AG04449 (cell line): ENCODE data around the gene ALOX12.

Experiments used
- CTCF ChIA-PET: fragments of 350-600 bp; formaldehyde crosslinking; extraction: SDS; loops from one replicate; lab custom pipeline; 2021; ENCODE audit warnings: antibody characterized with exemption; lab: Yijun Ruan, JAX
- POLR2A ChIA-PET: fragments of 400-600, 350-600 bp; formaldehyde crosslinking; extraction: SDS; loops from one replicate; lab custom pipeline; 2020; ENCODE audit warnings: antibody characterized with exemption, inconsistent platforms; lab: Yijun Ruan, JAX
- DNase-seq: peaks from one replicate; pipeline ENCODE4 v3.0.0-alpha.2; 2010; ENCODE audit warnings: low read depth, low spot score
- H3K4me3 ChIP-seq: 2 replicates; pipeline ENCODE4 v1.5.1; 2011; ENCODE audit warnings: low read depth, mild to moderate bottlenecking, control low read depth, low read length
- TF ChIP-seq, protein P1 (sequence below): IDR thresholded peaks from one replicate; pipeline ENCODE4 v1.5.1; 2011; ENCODE audit warnings: mild to moderate bottlenecking, moderate library complexity, low read length, control low read depth, inconsistent platforms; ENCODE audit not compliant: insufficient read depth; ENCODE audit errors: missing control alignments

Gene ALOX12

DNA sequence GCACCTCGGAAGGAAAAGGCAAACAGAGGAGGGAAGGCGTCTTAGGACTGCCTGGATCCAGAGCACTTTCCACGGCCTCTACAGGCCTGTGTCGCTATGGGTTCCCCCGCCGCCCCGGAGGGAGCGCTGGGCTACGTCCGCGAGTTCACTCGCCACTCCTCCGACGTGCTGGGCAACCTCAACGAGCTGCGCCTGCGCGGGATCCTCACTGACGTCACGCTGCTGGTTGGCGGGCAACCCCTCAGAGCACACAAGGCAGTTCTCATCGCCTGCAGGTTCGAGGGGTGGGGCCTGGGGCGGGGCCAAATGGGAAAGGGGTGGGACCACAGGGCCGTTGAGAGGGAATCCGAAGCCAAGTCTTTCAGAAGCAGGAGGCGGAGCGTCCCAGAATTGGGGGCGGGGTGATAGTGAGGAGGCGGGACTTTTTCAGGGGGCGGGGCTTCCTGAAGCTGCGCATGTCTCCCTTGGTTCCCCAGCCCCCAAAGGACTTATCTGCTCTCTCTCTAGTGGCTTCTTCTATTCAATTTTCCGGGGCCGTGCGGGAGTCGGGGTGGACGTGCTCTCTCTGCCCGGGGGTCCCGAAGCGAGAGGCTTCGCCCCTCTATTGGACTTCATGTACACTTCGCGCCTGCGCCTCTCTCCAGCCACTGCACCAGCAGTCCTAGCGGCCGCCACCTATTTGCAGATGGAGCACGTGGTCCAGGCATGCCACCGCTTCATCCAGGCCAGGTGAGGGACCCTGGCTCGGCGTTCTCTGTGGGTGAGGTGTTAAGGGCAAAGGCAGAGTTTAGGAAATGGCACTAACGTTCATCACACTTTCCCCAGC, 27.9 kb downstream of the ALOX12 start:
- ChIA-PET POLR2A (no interaction called here), CTCF (interaction anchor here (0.6 to 8.5 kb wide), 7 partner anchors 9 to 273 kb away, joined by 3 to 145 read pairs (median 12); a partner anchor contains a TSS)
- no peak for DNase-seq
- TF ChIP-seq, protein P1, sequence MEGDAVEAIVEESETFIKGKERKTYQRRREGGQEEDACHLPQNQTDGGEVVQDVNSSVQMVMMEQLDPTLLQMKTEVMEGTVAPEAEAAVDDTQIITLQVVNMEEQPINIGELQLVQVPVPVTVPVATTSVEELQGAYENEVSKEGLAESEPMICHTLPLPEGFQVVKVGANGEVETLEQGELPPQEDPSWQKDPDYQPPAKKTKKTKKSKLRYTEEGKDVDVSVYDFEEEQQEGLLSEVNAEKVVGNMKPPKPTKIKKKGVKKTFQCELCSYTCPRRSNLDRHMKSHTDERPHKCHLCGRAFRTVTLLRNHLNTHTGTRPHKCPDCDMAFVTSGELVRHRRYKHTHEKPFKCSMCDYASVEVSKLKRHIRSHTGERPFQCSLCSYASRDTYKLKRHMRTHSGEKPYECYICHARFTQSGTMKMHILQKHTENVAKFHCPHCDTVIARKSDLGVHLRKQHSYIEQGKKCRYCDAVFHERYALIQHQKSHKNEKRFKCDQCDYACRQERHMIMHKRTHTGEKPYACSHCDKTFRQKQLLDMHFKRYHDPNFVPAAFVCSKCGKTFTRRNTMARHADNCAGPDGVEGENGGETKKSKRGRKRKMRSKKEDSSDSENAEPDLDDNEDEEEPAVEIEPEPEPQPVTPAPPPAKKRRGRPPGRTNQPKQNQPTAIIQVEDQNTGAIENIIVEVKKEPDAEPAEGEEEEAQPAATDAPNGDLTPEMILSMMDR, result no peak
- H3K4me3 ChIP-seq, result peak overlapping the region; percentile 12; the same call in 1 of the 2 replicates

DNA sequence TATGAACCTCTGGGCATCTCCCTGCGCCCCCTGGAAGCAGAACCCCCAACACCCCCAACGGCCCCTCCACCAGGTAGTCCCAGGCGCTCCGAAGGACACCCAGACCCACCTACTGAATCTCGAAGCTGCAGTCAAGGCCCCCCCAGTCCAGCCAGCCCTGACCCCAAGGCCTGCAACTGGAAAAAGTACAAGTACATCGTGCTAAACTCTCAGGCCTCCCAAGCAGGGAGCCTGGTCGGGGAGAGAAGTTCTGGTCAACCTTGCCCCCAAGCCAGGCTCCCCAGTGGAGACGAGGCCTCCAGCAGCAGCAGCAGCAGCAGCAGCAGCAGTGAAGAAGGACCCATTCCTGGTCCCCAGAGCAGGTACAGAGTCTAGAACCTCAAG, 28.5 kb downstream of the ALOX12 start:
- DNase-seq, result no peak
- TF ChIP-seq, protein P1, result no peak
- POLR2A ChIA-PET, result no interaction called here
- H3K4me3 ChIP-seq, result no peak overlapping the region
- CTCF ChIA-PET, result interaction anchor here (1.5 to 8.5 kb wide), 4 partner anchors 9 to 113 kb away, joined by 5 to 145 read pairs (median 8); a partner anchor contains a TSS

DNA sequence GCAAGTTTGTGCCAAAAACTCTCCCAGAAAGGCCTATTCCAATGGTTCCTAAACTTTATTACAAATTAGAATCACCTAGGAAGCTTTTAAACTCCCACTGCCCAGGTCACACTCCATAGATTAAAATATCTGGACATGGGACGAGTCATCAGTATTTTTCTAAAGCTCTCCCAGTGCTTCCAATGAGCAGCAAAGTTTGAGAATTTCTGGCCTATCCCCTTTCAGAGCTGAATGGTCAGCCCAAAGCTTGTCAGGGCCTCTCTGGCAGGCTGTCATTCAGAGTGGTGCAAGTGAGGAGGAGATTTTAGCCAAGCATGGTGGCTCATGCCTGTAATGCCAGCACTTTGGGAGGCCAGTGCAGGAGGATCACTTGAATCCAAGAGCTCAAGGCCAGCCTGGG, 29.4 kb downstream of the ALOX12 start:
- ChIA-PET CTCF (interaction anchor here (1.0 to 8.5 kb wide), 6 partner anchors 10 to 114 kb away, joined by 3 to 145 read pairs (median 5); partner anchors contain the start of gene SLC16A13), POLR2A (interaction anchor here (1.2 to 1.3 kb wide), 2 partner anchors 9 to 10 kb away, joined by 4 read pairs; partner anchors contain the start of gene SLC16A13)
- TF ChIP-seq, protein P1, result no peak
- DNase-seq, result no peak
- H3K4me3 ChIP-seq, result no peak overlapping the region

DNA sequence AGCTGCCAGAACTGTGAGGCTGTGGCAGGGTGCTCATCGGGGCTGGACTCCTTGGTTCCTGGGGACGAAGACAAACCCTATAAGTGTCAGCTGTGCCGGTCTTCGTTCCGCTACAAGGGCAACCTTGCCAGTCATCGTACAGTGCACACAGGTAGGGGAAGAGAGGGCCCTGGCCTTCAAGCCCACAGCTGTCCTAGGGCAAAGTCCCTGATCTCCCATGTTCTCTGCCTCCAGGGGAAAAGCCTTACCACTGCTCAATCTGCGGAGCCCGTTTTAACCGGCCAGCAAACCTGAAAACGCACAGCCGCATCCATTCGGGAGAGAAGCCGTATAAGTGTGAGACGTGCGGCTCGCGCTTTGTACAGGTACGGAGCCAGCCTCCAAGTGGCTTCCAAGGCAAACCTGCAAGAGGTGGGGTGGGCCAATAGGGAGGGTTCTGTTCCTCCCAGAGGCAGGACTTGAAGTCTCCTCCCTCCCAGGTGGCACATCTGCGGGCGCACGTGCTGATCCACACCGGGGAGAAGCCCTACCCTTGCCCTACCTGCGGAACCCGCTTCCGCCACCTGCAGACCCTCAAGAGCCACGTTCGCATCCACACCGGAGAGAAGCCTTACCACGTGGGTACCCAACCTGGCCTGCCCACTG, 30.7 kb downstream of the ALOX12 start:
- TF ChIP-seq, protein P1, result no peak
- H3K4me3 ChIP-seq, result no peak overlapping the region
- ChIA-PET CTCF (interaction anchor here (1.0 to 1.5 kb wide), 3 partner anchors 20 to 110 kb away, joined by 3 read pairs; no protein-coding TSS in a partner anchor), POLR2A (interaction anchor here (1.2 kb wide), 1 partner anchor 11 kb away, joined by 4 read pairs; no protein-coding TSS in a partner anchor)
- DNase-seq, result no peak

DNA sequence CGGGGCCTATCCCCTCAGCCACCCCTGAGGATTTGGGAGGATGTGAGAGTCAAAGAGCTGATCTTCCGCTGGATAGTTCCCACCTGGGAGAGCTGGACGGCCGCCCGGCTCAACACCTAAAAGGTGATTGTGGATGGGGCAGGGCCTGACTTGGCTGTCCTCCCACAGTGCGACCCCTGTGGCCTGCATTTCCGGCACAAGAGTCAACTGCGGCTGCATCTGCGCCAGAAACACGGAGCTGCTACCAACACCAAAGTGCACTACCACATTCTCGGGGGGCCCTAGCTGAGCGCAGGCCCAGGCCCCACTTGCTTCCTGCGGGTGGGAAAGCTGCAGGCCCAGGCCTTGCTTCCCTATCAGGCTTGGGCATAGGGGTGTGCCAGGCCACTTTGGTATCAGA, 31.5 kb downstream of the ALOX12 start:
- H3K4me3 ChIP-seq, result no peak overlapping the region
- TF ChIP-seq, protein P1, result no peak
- POLR2A ChIA-PET, result no interaction called here
- DNase-seq, result no peak
- CTCF ChIA-PET, result interaction anchor here (1.1 to 1.5 kb wide), 3 partner anchors 19 to 113 kb away, joined by 3 to 4 read pairs (median 3); no protein-coding TSS in a partner anchor
